ENCODE data around the gene ACER1.
"Not testable (repeated sequence)": the region's sequence is repeated elsewhere in the genome, so short reads cannot be mapped to it uniquely, and the experiment has no call there.

ACER1 gene

DNA sequence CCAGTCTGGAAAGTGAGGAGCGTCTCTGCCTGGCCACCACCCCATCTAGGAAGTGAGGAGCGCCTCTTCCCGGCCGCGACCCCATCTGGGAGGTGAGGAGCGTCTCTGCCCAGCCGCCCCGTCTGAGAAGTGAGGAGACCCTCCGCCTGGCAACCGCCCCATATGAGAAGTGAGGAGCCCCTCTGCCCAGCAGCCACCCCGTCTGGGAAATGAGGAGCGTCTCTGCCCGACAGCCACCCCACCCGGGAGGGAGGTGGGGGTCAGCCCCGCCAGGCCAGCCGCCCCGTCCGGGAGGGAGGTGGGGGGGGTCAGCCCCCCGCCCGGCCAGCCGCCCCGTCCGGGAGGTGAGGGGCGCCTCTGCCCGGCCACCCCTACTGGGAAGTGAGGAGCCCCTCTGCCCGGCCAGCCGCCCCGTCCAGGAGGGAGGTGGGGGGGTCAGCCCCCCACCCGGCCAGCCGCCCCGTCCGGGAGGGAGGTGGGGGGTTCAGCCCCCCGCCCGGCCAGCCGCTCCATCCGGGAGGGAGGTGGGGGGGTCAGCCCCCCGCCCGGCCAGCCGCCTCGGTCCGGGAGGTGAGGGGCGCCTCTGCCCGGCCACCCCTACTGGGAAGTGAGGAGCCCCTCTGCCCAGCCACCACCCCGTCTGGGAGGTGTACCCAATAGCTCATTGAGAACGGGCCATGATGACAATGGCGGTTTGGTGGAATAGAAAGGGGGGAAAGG lies 22.1 kb upstream of the ACER1 start:
- DNase-seq: not testable (repeated sequence)

DNA sequence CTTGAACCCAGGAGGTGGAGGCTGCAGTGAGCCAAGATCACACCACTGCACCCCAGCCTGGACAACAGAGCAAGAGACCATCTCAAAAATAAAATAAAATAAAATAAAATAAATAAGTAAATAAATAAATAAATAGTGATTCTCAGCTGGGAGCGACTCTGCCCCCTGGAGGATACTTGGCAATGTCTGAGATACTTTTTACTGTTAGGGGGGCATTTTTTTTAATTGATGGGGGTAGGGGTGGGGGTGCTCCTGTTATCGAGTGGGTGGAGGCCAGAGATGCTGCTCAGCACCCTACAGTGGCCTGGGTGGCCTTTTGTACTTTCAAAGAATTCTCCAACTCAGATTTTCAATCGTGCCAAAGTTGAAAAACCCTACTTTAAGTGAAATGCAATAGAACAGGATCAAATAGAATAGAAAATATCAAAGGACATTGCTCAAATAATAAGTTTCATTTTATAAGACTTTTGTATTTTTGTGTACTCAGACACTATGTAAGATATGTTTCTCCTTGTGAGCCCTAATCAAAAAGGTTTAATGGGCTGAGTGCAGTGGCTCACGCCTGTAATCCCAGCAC lies 20.8 kb upstream of the ACER1 start:
- DNase-seq: no peak

DNA sequence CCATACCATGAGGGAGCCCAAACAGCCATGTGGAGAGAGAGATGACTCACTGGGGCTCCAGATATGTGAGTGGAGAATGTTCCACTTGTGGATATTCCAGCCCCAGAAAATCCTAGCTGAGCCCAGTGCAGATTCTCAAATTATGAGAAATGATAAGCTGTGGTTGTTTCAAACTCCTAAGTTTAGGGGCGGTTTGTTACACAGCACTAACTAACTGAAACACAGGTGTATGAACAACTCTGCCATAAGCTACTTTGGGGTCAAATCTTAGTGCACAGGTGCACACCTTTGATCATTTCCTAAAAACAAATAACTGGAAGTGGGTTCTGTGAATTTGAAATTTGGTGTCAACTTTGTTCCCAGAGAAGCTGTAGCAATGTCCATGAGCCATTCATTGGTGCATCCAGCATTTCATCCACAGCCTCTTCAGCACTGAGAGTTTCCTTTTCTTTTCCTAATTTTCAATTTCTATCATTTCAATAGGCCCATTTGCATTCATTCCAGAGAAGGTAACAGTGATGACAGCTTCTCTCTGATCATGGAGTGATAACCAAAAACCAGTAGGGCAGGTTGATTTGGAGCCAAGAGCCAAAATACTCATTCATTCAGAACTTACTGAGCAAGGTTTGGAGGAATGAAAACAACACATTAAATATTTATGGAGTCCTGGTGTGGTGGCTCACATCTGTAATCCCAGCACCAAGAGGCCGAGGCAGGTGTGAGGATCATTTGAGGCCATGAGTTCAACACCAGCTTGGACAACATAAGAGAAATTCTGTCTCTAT lies 19.2 kb upstream of the ACER1 start:
- no peak for DNase-seq

- no peak for DNase-seq
These were observed 17.3 kb upstream of the ACER1 start for GRCh38 chr19:6350688-6351087.

DNA sequence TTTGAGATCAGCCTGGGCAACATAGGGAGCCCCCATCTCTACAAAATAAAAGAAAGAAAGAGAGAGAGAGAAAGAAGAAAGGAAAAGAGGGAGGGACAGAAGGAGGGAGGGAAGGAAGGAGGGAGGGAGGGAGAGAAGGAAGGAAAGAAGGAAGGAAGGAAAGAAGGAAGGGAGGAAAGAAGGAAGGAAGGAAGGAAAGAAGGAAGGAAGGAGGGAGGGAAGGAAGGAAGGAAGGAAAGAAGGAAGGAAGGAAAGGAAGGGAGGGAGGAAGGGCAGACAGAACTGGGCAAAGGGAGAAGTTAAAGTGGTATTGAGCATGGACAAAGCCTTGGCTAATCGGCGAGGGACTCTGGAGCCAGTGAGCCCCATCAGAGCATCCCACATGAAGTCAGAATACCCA lies 15.9 kb upstream of the ACER1 start:
- not testable (repeated sequence) for DNase-seq

GRCh38 chr19:6343462-6343861 lies 10.1 kb upstream of the ACER1 start:
- DNase-seq: no peak

DNA sequence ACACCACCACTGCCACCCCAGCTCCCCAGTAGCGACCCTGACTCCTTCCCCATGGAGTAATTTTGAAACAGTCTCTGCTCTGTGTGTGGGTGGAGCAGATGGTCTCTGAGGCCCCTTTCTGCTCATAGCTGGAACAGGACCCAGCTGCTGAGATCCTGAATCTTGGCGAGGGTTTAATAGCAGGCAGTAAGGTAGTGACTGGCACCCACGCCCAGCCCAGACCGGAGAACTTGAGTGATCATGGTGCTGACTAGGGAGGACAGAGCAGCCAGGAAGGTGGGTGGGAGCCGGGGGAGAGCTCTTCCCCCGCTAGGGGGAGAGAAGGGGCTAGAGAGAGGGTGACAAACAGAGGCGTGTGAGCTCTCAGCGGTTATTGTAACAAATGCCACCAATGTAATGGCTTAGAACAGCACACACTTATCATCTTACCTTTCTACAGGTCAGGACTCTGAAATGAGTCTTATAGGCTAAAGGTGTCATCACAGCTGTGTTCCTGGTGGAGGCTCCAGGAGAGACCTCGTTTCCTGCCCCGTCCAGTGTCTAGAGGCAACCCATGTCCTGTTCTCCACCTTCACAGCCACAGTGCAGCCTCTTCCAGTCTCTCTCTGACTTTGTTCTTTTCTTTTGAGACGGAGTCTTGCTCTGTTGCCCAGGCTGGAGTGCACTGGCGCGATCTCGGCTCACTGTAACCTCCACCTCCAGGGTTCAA lies 7.2 kb upstream of the ACER1 start:
- no peak for DNase-seq

DNA sequence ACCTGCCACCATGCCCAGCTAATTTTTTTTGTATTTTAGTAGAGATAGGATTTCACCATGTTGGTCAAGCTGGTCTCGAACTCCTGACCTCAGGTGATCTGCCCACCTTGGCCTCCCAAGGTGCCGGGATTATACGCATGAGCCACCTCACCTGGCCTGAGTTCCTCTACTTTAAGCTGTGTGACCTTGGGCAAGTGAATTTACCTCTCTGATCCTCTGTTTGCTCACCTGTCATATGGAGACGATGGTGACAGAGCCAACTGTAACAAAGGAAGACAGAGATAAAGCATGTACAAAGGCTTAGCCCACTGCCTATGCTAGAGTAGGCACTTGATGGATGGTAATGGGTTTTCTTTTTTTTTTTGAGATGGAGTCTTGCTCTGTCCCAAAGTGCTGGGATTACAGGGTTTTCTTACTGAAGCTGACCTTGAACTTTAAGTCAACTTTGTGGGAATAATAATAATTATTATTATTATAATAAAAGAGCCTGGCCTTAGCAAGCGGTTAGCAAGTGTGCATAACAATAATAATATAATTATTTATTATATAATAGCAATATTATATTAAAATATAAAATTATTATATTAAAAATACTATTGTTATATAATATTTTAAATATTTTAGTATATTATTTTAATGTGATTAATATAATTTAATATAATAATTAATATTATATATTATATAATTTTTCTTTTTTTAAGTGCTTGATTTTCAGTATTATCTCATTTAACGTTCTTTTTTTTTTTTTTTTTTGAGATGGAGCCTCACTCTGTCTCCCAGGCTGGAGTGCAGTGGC lies 1.3 kb upstream of the ACER1 start:
- no peak for DNase-seq

GRCh38 chr19:6326815-6327214 lies 6.6 kb downstream of the ACER1 start:
- DNase-seq: no peak

- no peak for DNase-seq
These were observed 7.8 kb downstream of the ACER1 start for GRCh38 chr19:6325614-6326013.

DNA sequence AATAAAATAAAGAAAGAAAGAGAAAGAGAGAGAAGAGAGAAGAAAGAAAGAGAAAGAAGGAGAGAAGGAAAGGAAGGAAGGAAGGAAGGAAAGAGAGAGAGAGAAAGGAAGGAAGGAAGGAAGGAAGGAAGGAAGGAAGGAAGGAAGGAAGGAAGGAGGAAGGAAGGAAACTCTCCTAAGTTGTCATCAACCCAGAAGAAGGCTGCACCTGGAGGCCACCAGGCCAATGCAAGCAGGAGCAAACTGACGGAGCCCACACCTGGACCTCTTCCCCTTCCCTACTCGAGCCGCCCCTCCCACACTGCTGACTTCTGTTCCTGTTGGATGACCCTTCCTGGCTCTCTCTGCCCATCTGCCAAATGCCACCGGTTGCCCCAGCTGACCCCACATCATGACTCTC lies 8.7 kb downstream of the ACER1 start:
- no peak for DNase-seq

- DNase-seq: no peak
These were observed 11.1 kb downstream of the ACER1 start for GRCh38 chr19:6322284-6322683.

DNA sequence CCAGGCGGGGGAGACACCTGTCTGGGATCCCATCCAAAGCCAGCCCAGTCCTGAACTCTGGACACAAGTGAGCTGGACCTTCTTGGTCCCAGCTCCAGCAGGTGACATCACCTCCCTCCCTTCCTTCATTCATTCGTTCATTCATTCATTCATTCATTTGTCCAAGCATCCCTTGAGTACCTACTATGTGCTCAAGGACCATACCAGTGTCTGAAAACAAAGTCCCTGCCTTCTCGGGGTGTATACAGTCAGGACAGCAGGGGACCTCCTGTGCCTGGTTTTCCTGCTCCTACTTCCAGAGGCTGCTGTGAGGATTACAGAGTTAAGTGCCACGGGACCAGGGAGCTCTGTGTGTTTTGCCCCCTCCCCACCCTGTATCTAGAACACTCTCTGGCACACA lies 14.0 kb downstream of the ACER1 start:
- DNase-seq: no peak

GRCh38 chr19:6318772-6319171 lies 14.6 kb downstream of the ACER1 start:
- no peak for DNase-seq

DNA sequence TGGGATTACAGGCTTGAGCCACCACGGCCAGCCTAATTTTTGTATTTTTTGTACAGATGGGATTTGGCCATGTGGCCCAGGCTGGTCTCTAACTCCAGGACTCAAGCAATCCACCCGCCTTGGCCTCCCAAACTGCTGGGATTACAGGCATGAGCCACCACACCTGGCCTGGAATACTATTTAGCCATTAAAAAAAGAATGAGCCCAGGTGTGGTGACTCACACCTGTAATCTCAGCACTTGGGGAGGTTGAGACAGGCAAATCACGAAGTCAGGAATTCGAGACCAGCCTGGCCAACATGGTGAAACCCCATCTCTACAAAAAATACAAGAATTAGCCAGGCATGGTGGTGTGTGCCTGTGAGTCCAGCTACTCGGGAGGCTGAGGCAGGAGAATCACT lies 17.8 kb downstream of the ACER1 start:
- not testable (repeated sequence) for DNase-seq

GRCh38 chr19:6313398-6313969 lies 19.9 kb downstream of the ACER1 start:
- DNase-seq: no peak

- DNase-seq: no peak
These were observed 21.4 kb downstream of the ACER1 start for GRCh38 chr19:6312018-6312417.

- no peak for DNase-seq
These were observed 35.0 kb downstream of the ACER1 start for GRCh38 chr19:6298413-6298812.

- no peak for DNase-seq
These were observed 36.2 kb downstream of the ACER1 start for GRCh38 chr19:6297202-6297601.

DNA sequence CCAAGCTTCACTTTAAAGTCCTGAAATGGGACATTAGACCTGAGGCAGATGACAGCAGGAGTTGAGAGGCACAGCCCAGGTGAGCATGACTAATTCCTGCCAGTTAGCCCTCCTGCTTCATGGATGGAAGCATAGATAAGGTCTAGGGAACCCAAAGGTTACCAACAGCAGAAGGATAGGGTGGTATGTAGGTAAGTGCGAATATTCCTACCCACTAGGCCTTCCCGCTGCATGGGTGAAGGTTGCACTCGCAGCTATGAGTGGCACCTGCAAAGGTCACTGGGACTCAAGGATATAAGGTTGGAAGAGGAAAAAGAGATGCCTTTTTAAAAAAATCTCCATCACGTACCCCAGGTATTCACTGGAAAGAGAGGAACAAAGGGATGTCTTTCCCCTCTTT lies 41.4 kb downstream of the ACER1 start:
- no peak for DNase-seq

- no peak for DNase-seq
These were observed 44.7 kb downstream of the ACER1 start for GRCh38 chr19:6288737-6289136.

GRCh38 chr19:6287269-6287885 lies 46.0 kb downstream of the ACER1 start:
- no peak for DNase-seq
